ENCODE data around the gene TRPM3. TPM values are rescaled to one million over a fixed set of nuclear protein-coding genes. Genes with fewer than 3 reads are reported as not detected.

TRPM3 gene
- total and polyA plus RNA-seq, 4 donors: 0.07 to 0.89 (median 0.67) TPM

DNA sequence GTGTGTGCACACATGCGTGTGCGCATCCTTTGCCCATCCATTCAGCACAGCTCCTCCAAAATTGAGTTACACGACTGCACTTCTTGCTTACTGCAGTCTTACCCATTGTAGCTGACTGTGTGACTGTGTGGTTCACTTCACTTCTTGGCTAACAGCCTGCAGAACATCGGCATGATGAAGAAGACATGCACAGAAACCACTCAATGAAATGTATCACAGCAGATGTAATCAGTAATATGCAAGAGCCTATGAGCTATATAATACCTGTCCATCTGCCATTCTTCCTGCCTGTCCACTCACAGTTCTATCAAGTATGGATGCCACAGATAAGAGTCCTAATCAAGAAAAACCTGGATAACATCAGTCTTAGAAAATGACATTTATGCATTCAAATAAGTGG is 83.9 kb downstream of the TRPM3 start:
- Histone ChIP-seq H3K9ac (ENCODE audit: low read depth in 1 of 2, low read length in 2 of 2) (no peak overlapping the region), H3K36me3 (ENCODE audit: control insufficient read depth in 4 of 4, insufficient read depth in 3 of 4, low read depth in 1 of 4, low read length in 3 of 4) (no peaks in the 10 kb centered on the region), H3K4me1 (ENCODE audit: control insufficient read depth in 4 of 4, insufficient read depth in 4 of 4, low read length in 3 of 4) (peaks cover 5 to 42% (median 25%) of the 10 kb centered on the region in 4 donors), H3K27ac (ENCODE audit: low read depth in 1 of 2, low read length in 2 of 2) (no peak overlapping the region), H3K9me3 (ENCODE audit: control insufficient read depth in 4 of 4, low read length in 3 of 4) (no peaks in the 10 kb centered on the region), H3K4me3 (ENCODE audit: low read depth in 1 of 3, low read length in 3 of 3) (no peak overlapping the region), H3K27me3 (ENCODE audit: control insufficient read depth in 4 of 4, insufficient read depth in 4 of 4, low read length in 3 of 4) (no peaks in the 10 kb centered on the region)
- TF ChIP-seq, protein P1, sequence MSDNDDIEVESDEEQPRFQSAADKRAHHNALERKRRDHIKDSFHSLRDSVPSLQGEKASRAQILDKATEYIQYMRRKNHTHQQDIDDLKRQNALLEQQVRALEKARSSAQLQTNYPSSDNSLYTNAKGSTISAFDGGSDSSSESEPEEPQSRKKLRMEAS (IDR thresholded peaks at IDR 0.05): no peak
- no peak for TF ChIP-seq NR2F2 (IDR thresholded peaks at IDR 0.05)
- TF ChIP-seq, protein P2, sequence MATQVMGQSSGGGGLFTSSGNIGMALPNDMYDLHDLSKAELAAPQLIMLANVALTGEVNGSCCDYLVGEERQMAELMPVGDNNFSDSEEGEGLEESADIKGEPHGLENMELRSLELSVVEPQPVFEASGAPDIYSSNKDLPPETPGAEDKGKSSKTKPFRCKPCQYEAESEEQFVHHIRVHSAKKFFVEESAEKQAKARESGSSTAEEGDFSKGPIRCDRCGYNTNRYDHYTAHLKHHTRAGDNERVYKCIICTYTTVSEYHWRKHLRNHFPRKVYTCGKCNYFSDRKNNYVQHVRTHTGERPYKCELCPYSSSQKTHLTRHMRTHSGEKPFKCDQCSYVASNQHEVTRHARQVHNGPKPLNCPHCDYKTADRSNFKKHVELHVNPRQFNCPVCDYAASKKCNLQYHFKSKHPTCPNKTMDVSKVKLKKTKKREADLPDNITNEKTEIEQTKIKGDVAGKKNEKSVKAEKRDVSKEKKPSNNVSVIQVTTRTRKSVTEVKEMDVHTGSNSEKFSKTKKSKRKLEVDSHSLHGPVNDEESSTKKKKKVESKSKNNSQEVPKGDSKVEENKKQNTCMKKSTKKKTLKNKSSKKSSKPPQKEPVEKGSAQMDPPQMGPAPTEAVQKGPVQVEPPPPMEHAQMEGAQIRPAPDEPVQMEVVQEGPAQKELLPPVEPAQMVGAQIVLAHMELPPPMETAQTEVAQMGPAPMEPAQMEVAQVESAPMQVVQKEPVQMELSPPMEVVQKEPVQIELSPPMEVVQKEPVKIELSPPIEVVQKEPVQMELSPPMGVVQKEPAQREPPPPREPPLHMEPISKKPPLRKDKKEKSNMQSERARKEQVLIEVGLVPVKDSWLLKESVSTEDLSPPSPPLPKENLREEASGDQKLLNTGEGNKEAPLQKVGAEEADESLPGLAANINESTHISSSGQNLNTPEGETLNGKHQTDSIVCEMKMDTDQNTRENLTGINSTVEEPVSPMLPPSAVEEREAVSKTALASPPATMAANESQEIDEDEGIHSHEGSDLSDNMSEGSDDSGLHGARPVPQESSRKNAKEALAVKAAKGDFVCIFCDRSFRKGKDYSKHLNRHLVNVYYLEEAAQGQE (IDR thresholded peaks at IDR 0.05): no peak
- TF ChIP-seq FOXA2 (IDR thresholded peaks at IDR 0.05): no peak
- TF ChIP-seq SP1 (IDR thresholded peaks at IDR 0.05): no peak
- TF ChIP-seq GABPA (IDR thresholded peaks at IDR 0.05 in 1 of 2, conservative IDR thresholded peaks at IDR 0.05 in 1 of 2): no peak
- no peak for TF ChIP-seq RAD21 (IDR thresholded peaks at IDR 0.05)
- no peak for TF ChIP-seq FOXA1 (IDR thresholded peaks at IDR 0.05)
- no peak for DNase-seq (ENCODE audit: low spot score)
- WGBS: 97% methylated on average over 4 of the region's 4 CpGs

DNA sequence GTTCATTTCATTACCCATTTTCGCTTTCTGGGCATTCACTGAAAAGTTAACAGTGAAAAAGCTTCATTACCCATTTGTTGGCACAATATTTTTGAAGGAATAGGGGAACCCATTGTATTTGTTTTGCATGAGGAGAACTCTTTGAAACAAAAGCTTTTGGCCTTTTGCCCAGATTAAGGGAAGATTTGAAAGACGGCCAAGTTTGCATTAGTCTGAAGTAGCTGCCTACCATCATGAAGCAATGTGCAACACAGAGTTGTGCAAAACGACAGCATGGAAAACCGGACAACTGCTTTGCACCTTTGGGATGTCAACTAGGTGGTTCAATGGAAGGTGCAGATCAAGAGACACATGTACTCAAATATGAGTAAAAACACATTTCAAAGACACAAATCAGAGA is 84.9 kb downstream of the TRPM3 start:
- Histone ChIP-seq H3K27me3 (ENCODE audit: control insufficient read depth in 4 of 4, insufficient read depth in 4 of 4, low read length in 3 of 4) (no peaks in the 10 kb centered on the region), H3K9ac (ENCODE audit: low read depth in 1 of 2, low read length in 2 of 2) (no peak overlapping the region), H3K4me3 (ENCODE audit: low read depth in 1 of 3, low read length in 3 of 3) (no peak overlapping the region), H3K4me1 (ENCODE audit: control insufficient read depth in 4 of 4, insufficient read depth in 4 of 4, low read length in 3 of 4) (peaks cover 5 to 33% (median 16%) of the 10 kb centered on the region in 4 donors), H3K9me3 (ENCODE audit: control insufficient read depth in 4 of 4, low read length in 3 of 4) (no peaks in the 10 kb centered on the region), H3K36me3 (ENCODE audit: control insufficient read depth in 4 of 4, insufficient read depth in 3 of 4, low read depth in 1 of 4, low read length in 3 of 4) (no peaks in the 10 kb centered on the region), H3K27ac (ENCODE audit: low read depth in 1 of 2, low read length in 2 of 2) (no peak overlapping the region)
- 25% methylated on average over 4 of the region's 4 CpGs for WGBS
- TF ChIP-seq TAF1 (conservative IDR thresholded peaks at IDR 0.05) (no peak), GABPA (IDR thresholded peaks at IDR 0.05 in 1 of 2, conservative IDR thresholded peaks at IDR 0.05 in 1 of 2) (no peak), RAD21 (IDR thresholded peaks at IDR 0.05) (peak; percentile 24 to 53), RXRA (IDR thresholded peaks at IDR 0.05) (peak; percentile 29 to 44), HNF4G (IDR thresholded peaks at IDR 0.05) (no peak), NR2F2 (IDR thresholded peaks at IDR 0.05) (no peak), HNF4A (conservative IDR thresholded peaks at IDR 0.05) (peak; percentile 61 to 67), YY1 (IDR thresholded peaks at IDR 0.05) (peak; percentile 81), SP1 (IDR thresholded peaks at IDR 0.05) (peak; percentile 34), EGR1 (IDR thresholded peaks at IDR 0.05; ENCODE audit: low read depth in 2 of 2) (no peak), FOXA2 (IDR thresholded peaks at IDR 0.05) (no peak), JUND (IDR thresholded peaks at IDR 0.05) (peak in 1 of 2 donors; percentile 24)
- TF ChIP-seq, protein P3, sequence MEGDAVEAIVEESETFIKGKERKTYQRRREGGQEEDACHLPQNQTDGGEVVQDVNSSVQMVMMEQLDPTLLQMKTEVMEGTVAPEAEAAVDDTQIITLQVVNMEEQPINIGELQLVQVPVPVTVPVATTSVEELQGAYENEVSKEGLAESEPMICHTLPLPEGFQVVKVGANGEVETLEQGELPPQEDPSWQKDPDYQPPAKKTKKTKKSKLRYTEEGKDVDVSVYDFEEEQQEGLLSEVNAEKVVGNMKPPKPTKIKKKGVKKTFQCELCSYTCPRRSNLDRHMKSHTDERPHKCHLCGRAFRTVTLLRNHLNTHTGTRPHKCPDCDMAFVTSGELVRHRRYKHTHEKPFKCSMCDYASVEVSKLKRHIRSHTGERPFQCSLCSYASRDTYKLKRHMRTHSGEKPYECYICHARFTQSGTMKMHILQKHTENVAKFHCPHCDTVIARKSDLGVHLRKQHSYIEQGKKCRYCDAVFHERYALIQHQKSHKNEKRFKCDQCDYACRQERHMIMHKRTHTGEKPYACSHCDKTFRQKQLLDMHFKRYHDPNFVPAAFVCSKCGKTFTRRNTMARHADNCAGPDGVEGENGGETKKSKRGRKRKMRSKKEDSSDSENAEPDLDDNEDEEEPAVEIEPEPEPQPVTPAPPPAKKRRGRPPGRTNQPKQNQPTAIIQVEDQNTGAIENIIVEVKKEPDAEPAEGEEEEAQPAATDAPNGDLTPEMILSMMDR (IDR thresholded peaks at IDR 0.05; ENCODE audit: low read depth, low read length, missing input control): no peak
- TF ChIP-seq, protein P4, sequence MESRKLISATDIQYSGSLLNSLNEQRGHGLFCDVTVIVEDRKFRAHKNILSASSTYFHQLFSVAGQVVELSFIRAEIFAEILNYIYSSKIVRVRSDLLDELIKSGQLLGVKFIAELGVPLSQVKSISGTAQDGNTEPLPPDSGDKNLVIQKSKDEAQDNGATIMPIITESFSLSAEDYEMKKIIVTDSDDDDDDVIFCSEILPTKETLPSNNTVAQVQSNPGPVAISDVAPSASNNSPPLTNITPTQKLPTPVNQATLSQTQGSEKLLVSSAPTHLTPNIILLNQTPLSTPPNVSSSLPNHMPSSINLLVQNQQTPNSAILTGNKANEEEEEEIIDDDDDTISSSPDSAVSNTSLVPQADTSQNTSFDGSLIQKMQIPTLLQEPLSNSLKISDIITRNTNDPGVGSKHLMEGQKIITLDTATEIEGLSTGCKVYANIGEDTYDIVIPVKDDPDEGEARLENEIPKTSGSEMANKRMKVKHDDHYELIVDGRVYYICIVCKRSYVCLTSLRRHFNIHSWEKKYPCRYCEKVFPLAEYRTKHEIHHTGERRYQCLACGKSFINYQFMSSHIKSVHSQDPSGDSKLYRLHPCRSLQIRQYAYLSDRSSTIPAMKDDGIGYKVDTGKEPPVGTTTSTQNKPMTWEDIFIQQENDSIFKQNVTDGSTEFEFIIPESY (IDR thresholded peaks at IDR 0.05): peak; percentile 14
- TF ChIP-seq, protein P1 (IDR thresholded peaks at IDR 0.05): no peak
- TF ChIP-seq, protein P5, sequence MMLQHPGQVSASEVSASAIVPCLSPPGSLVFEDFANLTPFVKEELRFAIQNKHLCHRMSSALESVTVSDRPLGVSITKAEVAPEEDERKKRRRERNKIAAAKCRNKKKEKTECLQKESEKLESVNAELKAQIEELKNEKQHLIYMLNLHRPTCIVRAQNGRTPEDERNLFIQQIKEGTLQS (IDR thresholded peaks at IDR 0.05): no peak
- TF ChIP-seq, protein P2 (IDR thresholded peaks at IDR 0.05): no peak
- DNase-seq (ENCODE audit: low spot score): no peak

All from liver (tissue), 9 donors.